Neural crest cell (in vitro differentiated cells): ENCODE data around the gene MPP3. TPM values are rescaled to one million over a fixed set of nuclear protein-coding genes. Genes with fewer than 3 reads are reported as not detected.

ENCODE experiments used
- DNase-seq: peaks from one replicate; pipeline ENCODE4 v3.0.0; 2021; ENCODE audit warnings: low read depth, mixed read lengths, low spot score
- H3K27ac Mint-ChIP-seq: one replicate; pipeline ENCODE4 v1.8.0; 2021; ENCODE audit warnings: mild to moderate bottlenecking, mixed read lengths; ENCODE audit not compliant: unreplicated experiment
- H3K27me3 Mint-ChIP-seq: 2 replicates; pipeline ENCODE4 v1.8.0; 2021; ENCODE audit warnings: low read depth, mild to moderate bottlenecking, mixed read lengths
- H3K36me3 Mint-ChIP-seq: 2 replicates; pipeline ENCODE4 v1.8.0; 2021; ENCODE audit warnings: low read depth, mild to moderate bottlenecking, mixed read lengths
- H3K4me1 Mint-ChIP-seq: 2 replicates; pipeline ENCODE4 v1.8.0; 2021; ENCODE audit warnings: mixed read lengths
- H3K4me3 Mint-ChIP-seq: one replicate; pipeline ENCODE4 v1.8.0; 2021; ENCODE audit warnings: mild to moderate bottlenecking, mixed read lengths
- H3K9me3 Mint-ChIP-seq: 2 replicates; pipeline ENCODE4 v1.8.0; 2021; ENCODE audit warnings: mixed read lengths
- total RNA-seq: library from RNA; stranded (reverse); gene quantifications from 2 replicates; pipeline ENCODE4 v1.2.1, GENCODE V29; 2021
- TF ChIP-seq, protein P1 (sequence below): fragments of 200-600 bp; sonication (generic); conservative IDR thresholded peaks from 2 replicates; pipeline ENCODE4 v1.5.0; 2021; ENCODE audit warnings: antibody characterized with exemption, mild to moderate bottlenecking

MPP3 gene
- total RNA-seq, 1 donor from 2014 or later: 14.4 TPM

DNA sequence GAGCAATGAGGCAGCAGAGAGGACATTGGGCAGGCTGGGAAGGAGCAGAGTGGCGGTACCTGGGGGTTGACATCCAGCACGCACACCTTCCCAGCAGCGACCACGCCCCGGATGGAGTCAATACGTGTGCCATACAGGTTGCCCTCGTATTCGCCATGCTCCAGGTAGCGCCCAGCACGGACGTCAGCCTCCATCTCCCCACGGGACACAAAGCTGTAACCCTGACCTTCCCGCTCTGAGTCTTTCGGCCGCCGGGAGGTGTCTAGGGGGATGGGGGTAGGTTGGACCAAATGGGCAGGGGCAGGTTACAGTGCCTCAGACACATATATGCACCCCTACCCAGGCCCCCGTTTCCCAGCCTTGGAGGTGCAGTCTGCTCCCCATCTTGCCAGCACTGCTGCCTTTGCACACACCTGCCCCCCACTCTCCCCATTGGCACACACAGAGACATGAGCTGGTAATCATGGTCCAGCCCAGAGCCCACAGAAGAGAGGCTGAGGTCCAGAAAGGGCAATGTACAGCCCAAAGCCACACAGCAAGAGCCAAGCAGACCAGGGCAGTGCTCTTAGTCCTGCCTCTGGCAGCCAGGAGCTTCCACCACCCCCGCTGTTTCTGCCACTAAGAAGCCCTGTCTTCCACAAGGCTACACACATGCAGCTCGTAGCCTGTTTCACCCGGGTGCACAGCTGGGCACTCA lies 46.9 kb upstream of the MPP3 start:
- H3K36me3 Mint-ChIP-seq: no peaks in the 10 kb centered on the region
- TF ChIP-seq, protein P1, sequence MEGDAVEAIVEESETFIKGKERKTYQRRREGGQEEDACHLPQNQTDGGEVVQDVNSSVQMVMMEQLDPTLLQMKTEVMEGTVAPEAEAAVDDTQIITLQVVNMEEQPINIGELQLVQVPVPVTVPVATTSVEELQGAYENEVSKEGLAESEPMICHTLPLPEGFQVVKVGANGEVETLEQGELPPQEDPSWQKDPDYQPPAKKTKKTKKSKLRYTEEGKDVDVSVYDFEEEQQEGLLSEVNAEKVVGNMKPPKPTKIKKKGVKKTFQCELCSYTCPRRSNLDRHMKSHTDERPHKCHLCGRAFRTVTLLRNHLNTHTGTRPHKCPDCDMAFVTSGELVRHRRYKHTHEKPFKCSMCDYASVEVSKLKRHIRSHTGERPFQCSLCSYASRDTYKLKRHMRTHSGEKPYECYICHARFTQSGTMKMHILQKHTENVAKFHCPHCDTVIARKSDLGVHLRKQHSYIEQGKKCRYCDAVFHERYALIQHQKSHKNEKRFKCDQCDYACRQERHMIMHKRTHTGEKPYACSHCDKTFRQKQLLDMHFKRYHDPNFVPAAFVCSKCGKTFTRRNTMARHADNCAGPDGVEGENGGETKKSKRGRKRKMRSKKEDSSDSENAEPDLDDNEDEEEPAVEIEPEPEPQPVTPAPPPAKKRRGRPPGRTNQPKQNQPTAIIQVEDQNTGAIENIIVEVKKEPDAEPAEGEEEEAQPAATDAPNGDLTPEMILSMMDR: no peak
- no peak for DNase-seq

DNA sequence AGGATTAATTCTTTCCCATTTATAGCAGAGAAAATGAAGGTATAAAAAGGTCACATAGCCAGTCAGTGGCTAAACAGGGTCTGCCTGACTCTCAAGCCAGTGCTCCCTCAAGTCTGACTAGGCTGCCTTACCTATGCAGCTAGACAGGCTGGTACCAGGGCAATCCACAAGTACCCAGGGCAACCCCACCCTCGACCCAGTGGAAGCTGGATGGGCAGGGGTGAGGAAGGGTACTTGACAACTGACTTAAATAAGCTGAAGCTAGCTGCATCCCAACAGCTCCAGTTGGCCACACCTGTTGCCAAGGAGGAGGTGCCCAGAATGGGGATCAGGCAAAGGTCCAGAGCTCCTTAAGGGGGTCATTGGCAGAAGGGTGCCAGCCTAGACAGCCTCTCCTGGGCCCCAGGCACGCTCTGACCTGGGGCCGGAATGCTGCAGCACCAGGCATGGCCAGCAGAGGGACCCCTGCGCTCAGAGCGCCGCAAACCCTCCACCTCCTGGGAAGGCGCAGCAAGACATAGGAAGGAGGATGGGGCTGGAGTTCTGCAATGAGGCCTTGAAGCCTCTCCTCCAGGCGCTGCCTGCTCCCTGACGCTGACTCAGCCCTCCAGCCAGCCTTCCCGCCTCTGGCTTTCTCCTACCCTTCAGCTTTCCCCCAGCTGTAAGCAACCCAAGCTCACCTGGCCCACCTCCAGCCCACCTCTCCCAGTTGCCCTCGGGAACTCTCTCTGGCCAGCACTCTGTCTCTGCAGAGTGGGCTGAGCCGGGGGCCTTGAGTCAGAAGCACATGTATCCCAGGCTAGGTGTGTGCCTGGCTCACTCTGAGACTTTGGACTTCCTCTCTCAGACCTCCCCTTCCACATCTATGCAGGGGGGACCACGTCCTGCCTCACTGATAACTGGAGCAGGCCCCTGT lies 45.6 kb upstream of the MPP3 start:
- Mint-ChIP-seq H3K4me1 (peaks cover 6% of the 10 kb centered on the region), H3K4me3 (no peak overlapping the region), H3K27ac (no peak overlapping the region), H3K9me3 (no peaks in the 10 kb centered on the region), H3K36me3 (no peaks in the 10 kb centered on the region), H3K27me3 (no peaks in the 10 kb centered on the region)
- TF ChIP-seq, protein P1: peak; percentile 95
- peak; percentile 91 for DNase-seq

More for the DNA sequence above, 46.9 kb upstream of the MPP3 start:
- H3K4me3 Mint-ChIP-seq: no peak overlapping the region
- no peaks in the 10 kb centered on the region for H3K27me3 Mint-ChIP-seq
- H3K9me3 Mint-ChIP-seq: no peaks in the 10 kb centered on the region
- no peak overlapping the region for H3K27ac Mint-ChIP-seq
- peaks cover 6% of the 10 kb centered on the region for H3K4me1 Mint-ChIP-seq

DNA sequence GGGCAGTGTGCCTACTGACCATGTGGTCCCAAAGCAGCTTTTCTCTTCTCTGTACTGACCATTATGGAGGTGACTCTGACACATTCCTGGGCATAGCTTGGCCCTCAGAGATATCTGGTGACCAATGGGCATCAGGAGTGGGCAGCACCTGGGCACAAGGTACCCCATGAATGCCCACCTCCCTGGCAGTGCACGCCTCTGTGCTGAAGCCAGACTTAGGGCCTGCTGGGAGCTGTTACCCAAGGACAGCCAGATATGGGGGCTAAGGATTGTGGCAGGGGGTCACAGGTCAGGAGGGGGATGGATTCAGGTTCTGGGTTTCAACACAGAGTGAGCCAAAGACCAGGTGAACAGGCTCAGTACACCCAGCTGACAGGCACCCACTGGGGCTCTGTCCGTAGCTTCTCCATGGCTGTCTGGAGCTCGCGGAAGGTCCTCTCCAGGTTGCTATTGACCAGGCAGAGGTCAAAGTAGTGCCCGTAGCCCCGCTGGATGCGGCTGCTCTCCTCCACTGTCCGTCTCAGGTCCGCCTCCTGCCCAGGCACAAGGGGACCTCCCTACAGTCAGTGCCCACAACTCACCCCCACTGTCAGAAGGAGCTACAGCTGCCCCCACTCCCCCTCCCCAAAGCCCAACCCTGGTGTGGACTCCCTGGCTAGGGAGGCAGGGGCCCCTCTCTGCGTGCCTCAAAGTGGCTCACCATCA lies 44.7 kb upstream of the MPP3 start:
- DNase-seq: no peak
- H3K27ac Mint-ChIP-seq: no peak overlapping the region
- no peaks in the 10 kb centered on the region for H3K27me3 Mint-ChIP-seq
- peaks cover 6% of the 10 kb centered on the region for H3K4me1 Mint-ChIP-seq
- no peak overlapping the region for H3K4me3 Mint-ChIP-seq
- no peaks in the 10 kb centered on the region for H3K36me3 Mint-ChIP-seq
- TF ChIP-seq, protein P1: no peak
- no peaks in the 10 kb centered on the region for H3K9me3 Mint-ChIP-seq

DNA sequence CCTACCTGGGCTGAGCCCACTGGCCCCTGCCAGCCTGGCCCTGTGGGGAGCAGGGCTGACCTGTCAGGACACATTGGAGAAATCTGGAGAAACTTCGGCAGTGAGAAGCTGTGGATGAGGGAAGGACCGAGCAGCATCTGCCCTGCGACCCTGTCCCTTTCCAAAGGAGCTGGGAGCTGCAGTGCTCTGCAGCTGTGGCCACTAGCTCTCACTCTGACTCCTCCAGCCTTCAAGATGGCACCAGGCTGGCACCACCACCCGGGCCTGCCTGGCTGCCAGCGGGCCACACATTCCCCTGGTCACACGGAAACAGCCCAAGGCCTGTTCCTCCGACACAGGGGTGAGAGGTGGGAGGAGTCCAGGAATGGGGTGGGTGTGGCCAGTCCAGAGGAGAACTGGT lies 44.1 kb upstream of the MPP3 start:
- no peak overlapping the region for H3K4me3 Mint-ChIP-seq
- no peaks in the 10 kb centered on the region for H3K9me3 Mint-ChIP-seq
- H3K36me3 Mint-ChIP-seq: no peaks in the 10 kb centered on the region
- no peak overlapping the region for H3K27ac Mint-ChIP-seq
- peaks cover 6% of the 10 kb centered on the region for H3K4me1 Mint-ChIP-seq
- TF ChIP-seq, protein P1: no peak
- DNase-seq: no peak
- no peaks in the 10 kb centered on the region for H3K27me3 Mint-ChIP-seq

DNA sequence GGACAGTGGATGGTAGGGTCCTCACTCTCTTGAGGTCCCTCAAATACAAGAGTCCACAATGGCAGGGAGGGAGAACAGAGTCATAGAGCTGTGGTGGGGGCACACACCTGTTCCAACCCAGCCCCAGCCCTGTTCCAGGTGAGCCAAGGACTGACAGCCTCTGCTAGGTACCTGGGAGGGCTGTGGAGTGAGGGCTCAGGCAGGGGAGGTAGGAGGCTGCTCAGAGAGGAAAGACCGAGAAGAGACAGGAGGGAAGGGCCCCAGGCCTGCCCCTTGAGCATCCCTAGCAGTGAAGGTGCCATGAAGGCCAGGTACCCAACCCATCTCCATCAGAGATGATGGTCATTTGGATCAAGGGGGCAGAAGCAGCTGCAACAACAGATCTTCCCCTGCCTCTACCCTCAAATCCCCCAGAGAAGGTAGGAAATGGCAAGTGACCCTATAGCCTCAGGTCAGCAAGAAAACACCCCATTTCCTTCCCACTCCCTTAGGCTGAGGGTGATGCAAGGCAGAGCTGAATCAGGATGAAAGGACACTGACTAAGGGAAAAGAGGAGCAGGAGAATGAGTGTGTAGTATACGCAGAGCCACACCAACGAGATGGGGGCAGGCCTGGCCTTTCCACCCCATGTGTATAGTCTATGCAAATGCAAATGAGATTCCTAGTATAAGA lies 42.7 kb upstream of the MPP3 start:
- Mint-ChIP-seq H3K4me3 (no peak overlapping the region), H3K27ac (no peak overlapping the region), H3K4me1 (peaks cover 6% of the 10 kb centered on the region), H3K27me3 (no peaks in the 10 kb centered on the region), H3K9me3 (no peaks in the 10 kb centered on the region), H3K36me3 (no peaks in the 10 kb centered on the region)
- TF ChIP-seq, protein P1: no peak
- no peak for DNase-seq
